ENCODE results near the gene GPR82. TPM values are rescaled to one million over a fixed set of nuclear protein-coding genes. Genes with fewer than 3 reads are reported as not detected.

Gene GPR82

DNA sequence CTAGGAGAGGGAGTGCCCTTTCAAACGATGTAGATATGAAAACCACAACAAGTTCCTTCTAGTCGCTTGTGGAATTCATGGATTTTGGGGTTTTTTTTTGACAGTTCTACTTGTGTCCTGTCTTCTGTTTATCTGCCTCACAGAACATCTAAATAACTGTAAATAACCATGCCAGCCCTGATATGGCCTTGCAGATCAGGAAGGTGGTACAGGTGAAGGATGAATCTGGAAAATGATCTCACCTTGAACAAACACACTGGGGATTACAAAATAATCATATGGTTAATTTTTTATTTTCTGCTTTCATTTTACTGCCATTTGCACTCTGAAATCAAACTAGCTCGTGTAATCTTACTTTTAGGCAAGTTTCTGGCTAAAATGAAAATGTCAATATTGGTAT is 37.2 kb downstream of the GPR82 start:
- Histone ChIP-seq H3K4ac (ENCODE audit: low read depth in 1 of 2, low read length in 2 of 2) (no peak overlapping the region), H3K23ac (ENCODE audit: low read length in 2 of 2) (no peak overlapping the region), H2BK12ac (ENCODE audit: low read length in 2 of 2) (no peak overlapping the region), H3K9me3 (ENCODE audit: control insufficient read depth, low read length) (no peaks in the 10 kb centered on the region), H4K91ac (ENCODE audit: low read length) (no peak overlapping the region), H3K79me1 (replicated peaks; ENCODE audit: low read length, poor library complexity, severe bottlenecking) (peaks cover 2% of the 10 kb centered on the region), H3K14ac (ENCODE audit: low read length in 2 of 2) (no peak overlapping the region), H2AK5ac (ENCODE audit: low read length, severe bottlenecking) (no peak overlapping the region), H4K8ac (ENCODE audit: low read length) (no peak overlapping the region), H3K27ac (ENCODE audit: low read length, poor library complexity, severe bottlenecking) (no peak overlapping the region), H3K18ac (ENCODE audit: low read depth in 1 of 2, low read length in 2 of 2) (no peak overlapping the region), H2BK5ac (ENCODE audit: low read depth, low read length, poor library complexity, severe bottlenecking) (no peak overlapping the region), H3K4me1 (ENCODE audit: control insufficient read depth, insufficient read depth, low read depth, low read length) (peaks cover 2% of the 10 kb centered on the region), H2BK120ac (ENCODE audit: low read depth, low read length) (no peak overlapping the region), H3K4me3 (ENCODE audit: insufficient read depth in 1 of 2, low read depth in 1 of 2, low read length in 2 of 2) (no peak overlapping the region), H3K4me2 (ENCODE audit: low read length, poor library complexity, severe bottlenecking) (no peak overlapping the region), H2AFZ (ENCODE audit: low read depth, low read length) (no peak overlapping the region), H3K36me3 (ENCODE audit: control insufficient read depth in 1 of 2, insufficient read depth in 2 of 2, low read depth in 1 of 2, low read length in 2 of 2) (no peaks in the 10 kb centered on the region), H2BK15ac (ENCODE audit: low read depth, poor library complexity, severe bottlenecking) (no peak overlapping the region), H3K27me3 (ENCODE audit: control insufficient read depth in 1 of 2, insufficient read depth in 1 of 2, low read length in 2 of 2) (peaks cover 0 to 14% of the 10 kb centered on the region in 2 experiments), H3K9ac (ENCODE audit: low read length) (no peak overlapping the region)
- no peak for DNase-seq
- no CpG with 5 or more reads among the region's 3 CpGs for WGBS

DNA sequence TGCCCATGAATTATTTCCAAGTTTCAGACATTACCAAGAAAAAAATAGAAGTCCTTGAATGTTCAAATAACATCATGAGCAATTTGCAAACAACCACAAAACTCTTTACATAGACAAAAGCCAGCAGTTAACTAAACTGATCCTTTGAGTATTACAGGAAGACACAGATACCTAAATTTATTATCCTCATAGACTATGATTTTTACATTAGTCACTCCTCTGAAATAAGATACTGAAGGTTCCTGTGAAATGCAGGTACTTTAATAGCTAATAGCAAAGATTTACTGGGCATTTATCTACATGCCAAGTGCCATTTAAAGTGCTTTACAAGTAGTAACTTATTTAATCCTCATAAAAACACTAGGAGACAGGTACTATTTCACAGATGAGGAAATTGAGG is 37.7 kb downstream of the GPR82 start:
- no peak overlapping the region for H3K9ac ChIP-seq (ENCODE audit: low read length)
- peaks cover 2% of the 10 kb centered on the region for H3K4me1 ChIP-seq (ENCODE audit: control insufficient read depth, insufficient read depth, low read depth, low read length)
- no peaks in the 10 kb centered on the region for H3K36me3 ChIP-seq (ENCODE audit: control insufficient read depth in 1 of 2, insufficient read depth in 2 of 2, low read depth in 1 of 2, low read length in 2 of 2)
- H2AK5ac ChIP-seq (ENCODE audit: low read length, severe bottlenecking) = no peak overlapping the region
- no peak overlapping the region for H2BK15ac ChIP-seq (ENCODE audit: low read depth, poor library complexity, severe bottlenecking)
- H3K4ac ChIP-seq (ENCODE audit: low read depth in 1 of 2, low read length in 2 of 2) = no peak overlapping the region
- H2BK12ac ChIP-seq (ENCODE audit: low read length in 2 of 2) = no peak overlapping the region
- no peak overlapping the region for H2AFZ ChIP-seq (ENCODE audit: low read depth, low read length)
- no peak overlapping the region for H3K23ac ChIP-seq (ENCODE audit: low read length in 2 of 2)
- H3K4me2 ChIP-seq (ENCODE audit: low read length, poor library complexity, severe bottlenecking) = no peak overlapping the region
- H3K79me1 ChIP-seq (replicated peaks; ENCODE audit: low read length, poor library complexity, severe bottlenecking) = peaks cover 3% of the 10 kb centered on the region
- H3K9me3 ChIP-seq (ENCODE audit: control insufficient read depth, low read length) = no peaks in the 10 kb centered on the region
- H3K14ac ChIP-seq (ENCODE audit: low read length in 2 of 2) = no peak overlapping the region
- no peak overlapping the region for H3K4me3 ChIP-seq (ENCODE audit: insufficient read depth in 1 of 2, low read depth in 1 of 2, low read length in 2 of 2)
- no peak overlapping the region for H2BK120ac ChIP-seq (ENCODE audit: low read depth, low read length)
- no peak overlapping the region for H3K27ac ChIP-seq (ENCODE audit: low read length, poor library complexity, severe bottlenecking)
- no peak overlapping the region for H2BK5ac ChIP-seq (ENCODE audit: low read depth, low read length, poor library complexity, severe bottlenecking)
- no peak overlapping the region for H3K18ac ChIP-seq (ENCODE audit: low read depth in 1 of 2, low read length in 2 of 2)
- peaks cover 0 to 12% of the 10 kb centered on the region in 2 experiments for H3K27me3 ChIP-seq (ENCODE audit: control insufficient read depth in 1 of 2, insufficient read depth in 1 of 2, low read length in 2 of 2)
- no peak overlapping the region for H4K8ac ChIP-seq (ENCODE audit: low read length)
- no peak overlapping the region for H4K91ac ChIP-seq (ENCODE audit: low read length)
- no peak for DNase-seq

DNA sequence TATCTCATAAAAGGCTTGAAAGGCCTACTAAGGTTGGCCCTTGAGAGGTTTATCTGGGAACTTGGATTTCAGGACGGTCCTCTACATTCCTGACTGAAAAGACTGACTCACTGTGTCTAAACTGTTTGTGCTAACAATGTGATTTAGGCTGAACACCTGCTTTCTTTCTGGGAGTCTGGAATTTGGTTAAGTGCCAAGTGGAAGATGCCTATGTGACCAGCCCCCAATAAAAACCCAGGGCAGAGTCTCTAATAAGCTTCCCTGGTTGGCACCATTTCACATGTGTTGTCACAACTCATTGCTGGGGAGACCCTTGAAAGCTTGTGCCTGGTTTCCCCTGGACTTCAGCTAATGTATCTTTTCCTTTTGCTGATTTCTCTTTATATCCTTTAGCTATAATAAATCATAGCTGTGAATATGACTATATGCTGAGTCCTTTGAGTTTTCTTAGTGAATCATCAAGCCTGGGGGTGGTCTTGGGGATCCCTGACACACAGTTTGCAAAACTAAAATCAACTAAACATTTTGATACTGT is 55.1 kb downstream of the GPR82 start:
- Histone ChIP-seq H3K4me2 (ENCODE audit: low read length, poor library complexity, severe bottlenecking) (no peak overlapping the region), H3K18ac (ENCODE audit: low read depth in 1 of 2, low read length in 2 of 2) (no peak overlapping the region), H3K36me3 (ENCODE audit: control insufficient read depth in 1 of 2, insufficient read depth in 2 of 2, low read depth in 1 of 2, low read length in 2 of 2) (no peaks in the 10 kb centered on the region), H3K14ac (ENCODE audit: low read length in 2 of 2) (no peak overlapping the region), H2AK5ac (ENCODE audit: low read length, severe bottlenecking) (no peak overlapping the region), H3K4me3 (ENCODE audit: insufficient read depth in 1 of 2, low read depth in 1 of 2, low read length in 2 of 2) (no peak overlapping the region), H3K9me3 (ENCODE audit: control insufficient read depth, low read length) (no peaks in the 10 kb centered on the region), H2BK12ac (ENCODE audit: low read length in 2 of 2) (no peak overlapping the region), H3K9ac (ENCODE audit: low read length) (no peak overlapping the region), H3K4me1 (ENCODE audit: control insufficient read depth, insufficient read depth, low read depth, low read length) (no peaks in the 10 kb centered on the region), H2BK5ac (ENCODE audit: low read depth, low read length, poor library complexity, severe bottlenecking) (no peak overlapping the region), H4K8ac (ENCODE audit: low read length) (no peak overlapping the region), H3K79me1 (replicated peaks; ENCODE audit: low read length, poor library complexity, severe bottlenecking) (peaks cover 2% of the 10 kb centered on the region), H3K27ac (ENCODE audit: low read length, poor library complexity, severe bottlenecking) (peak overlapping the region; percentile 81), H2AFZ (ENCODE audit: low read depth, low read length) (no peak overlapping the region), H4K91ac (ENCODE audit: low read length) (no peak overlapping the region), H3K23ac (ENCODE audit: low read length in 2 of 2) (no peak overlapping the region), H2BK15ac (ENCODE audit: low read depth, poor library complexity, severe bottlenecking) (no peak overlapping the region), H2BK120ac (ENCODE audit: low read depth, low read length) (no peak overlapping the region), H3K27me3 (ENCODE audit: control insufficient read depth in 1 of 2, insufficient read depth in 1 of 2, low read length in 2 of 2) (no peaks in the 10 kb centered on the region), H3K4ac (ENCODE audit: low read depth in 1 of 2, low read length in 2 of 2) (no peak overlapping the region)
- 0% methylated on average over 1 of the region's 1 CpG for WGBS
- DNase-seq = peak; percentile 41

Small RNA genes within 50 kb of the gene (small RNA-seq; reads per million reads assigned to genes)
- not detected for gene RN7SL144P (ENCODE audit: low read depth)

Measured in mesenchymal stem cell (in vitro differentiated cells and primary cell).